GM23338 (cell line): ENCODE measurements around the gene SLC9A8. TPM values are rescaled to one million over a fixed set of nuclear protein-coding genes. Genes with fewer than 3 reads are reported as not detected.

ENCODE experiments used
- ATAC-seq: fragments of 200-7000 bp; cut with Tn5 transposase; 3 replicates; pipeline ENCODE4 v1.9.1; 2020
- DNase-seq: peaks from one replicate; pipeline ENCODE4 v3.0.0-alpha.2; 2015; ENCODE audit warnings: low spot score
- H2AFZ ChIP-seq: fragments of 200-600 bp; sonication (generic); 2 replicates; pipeline ENCODE4 v1.8.0; 2016; ENCODE audit warnings: antibody characterized with exemption, mild to moderate bottlenecking, moderate library complexity
- H3F3A ChIP-seq: fragments of 200-600 bp; sonication (generic); replicated peaks from 2 replicates; pipeline ENCODE4 v1.8.0; 2017; ENCODE audit warnings: antibody characterized with exemption, mixed run types, low read depth
- H3K27ac ChIP-seq: fragments of 200-600 bp; sonication (generic); 2 replicates; pipeline ENCODE4 v1.6.1; 2016; ENCODE audit warnings: low read depth
- H3K27me3 ChIP-seq: fragments of 200-600 bp; sonication (generic); 2 replicates; pipeline ENCODE4 v1.8.0; 2016; ENCODE audit warnings: mild to moderate bottlenecking, mixed run types, moderate library complexity; ENCODE audit not compliant: insufficient read depth
- H3K36me3 ChIP-seq: fragments of 200-600 bp; sonication (generic); 2 replicates; pipeline ENCODE4 v1.8.0; 2016; ENCODE audit warnings: mild to moderate bottlenecking; ENCODE audit not compliant: insufficient read depth
- H3K4me1 ChIP-seq: fragments of 200-600 bp; sonication (generic); 2 replicates; pipeline ENCODE4 v1.8.0; 2016; ENCODE audit warnings: mild to moderate bottlenecking, moderate library complexity; ENCODE audit not compliant: insufficient read depth
- H3K4me2 ChIP-seq: fragments of 200-600 bp; sonication (generic); 2 replicates; pipeline ENCODE4 v1.7.1; 2017; ENCODE audit warnings: mixed run types
- H3K4me3 ChIP-seq: fragments of 200-600 bp; sonication (generic); 2 replicates; pipeline ENCODE4 v1.6.1; 2016; ENCODE audit warnings: mixed run types
- H3K79me2 ChIP-seq: fragments of 200-600 bp; sonication (generic); replicated peaks from 2 replicates; pipeline ENCODE4 v1.8.0; 2017; ENCODE audit warnings: mild to moderate bottlenecking; ENCODE audit not compliant: insufficient read depth
- H3K9me2 ChIP-seq: fragments of 200-600 bp; sonication (generic); 2 replicates; pipeline ENCODE4 v1.8.0; 2017; ENCODE audit not compliant: insufficient read depth
- H4K20me1 ChIP-seq: fragments of 200-600 bp; sonication (generic); replicated peaks from 2 replicates; pipeline ENCODE4 v1.8.0; 2017; ENCODE audit warnings: mild to moderate bottlenecking; ENCODE audit not compliant: insufficient read depth
- H3K27ac Mint-ChIP-seq: 2 replicates; pipeline ENCODE4 v1.8.0; 2020; ENCODE audit warnings: inconsistent platforms, mild to moderate bottlenecking, moderate library complexity, mixed read lengths
- H3K27me3 Mint-ChIP-seq: 3 replicates; pipeline ENCODE4 v1.8.0; 2022; ENCODE audit warnings: low read depth, mild to moderate bottlenecking, moderate library complexity, mixed read lengths, inconsistent platforms; ENCODE audit not compliant: insufficient read depth, poor library complexity
- H3K36me3 Mint-ChIP-seq: 3 replicates; pipeline ENCODE4 v1.8.0; 2021; ENCODE audit warnings: low read depth, mild to moderate bottlenecking, inconsistent platforms, moderate library complexity, mixed read lengths
- H3K4me1 Mint-ChIP-seq: 3 replicates; pipeline ENCODE4 v1.8.0; 2020; ENCODE audit warnings: mild to moderate bottlenecking, inconsistent platforms, mixed read lengths
- H3K4me3 Mint-ChIP-seq: 3 replicates; pipeline ENCODE4 v1.8.0; 2021; ENCODE audit warnings: moderate library complexity, mild to moderate bottlenecking, inconsistent platforms, mixed read lengths
- H3K9me3 Mint-ChIP-seq: 3 replicates; pipeline ENCODE4 v1.8.0; 2020; ENCODE audit warnings: moderate library complexity, mild to moderate bottlenecking, inconsistent platforms, mixed read lengths
- CTCF ChIP-seq, 2 experiments: fragments of 200-600 bp in 1 of 2; sonication (generic) in 1 of 2; conservative IDR thresholded peaks; 2 replicates each; pipeline versions ENCODE4 v1.5.1 to v1.6.1; 2016 to 2017; ENCODE audit warnings: antibody characterized with exemption in 2 of 2, low read depth in 2 of 2, mild to moderate bottlenecking in 2 of 2, moderate library complexity in 1 of 2
- NANOG ChIP-seq: IDR thresholded peaks from 2 replicates; pipeline ENCODE4 v1.6.1; 2016; ENCODE audit warnings: antibody characterized with exemption, borderline replicate concordance
- ZNF462 ChIP-seq: fragments of 250-450 bp; sonication (Bioruptor Pico); IDR thresholded peaks from 2 replicates; pipeline ENCODE4 v1.5.0; 2020; ENCODE audit warnings: mild to moderate bottlenecking, moderate library complexity
- polyA plus RNA-seq: library from polyadenylated mRNA; unstranded; fragments of >200 nt; fragmentation: Nextera tagmentation; extraction: Ambion mirVana; gene quantifications from 2 replicates; pipeline ENCODE4 v1.2.1, GENCODE V29; 2016
- total RNA-seq: library from RNA; depleted of rRNA; stranded (reverse); fragments of >200 nt; shearing (Covaris generic); gene quantifications from 2 replicates; pipeline ENCODE4 v1.2.3, GENCODE V29; 2014

Gene SLC9A8
- total and polyA plus RNA-seq, 2 experiments from 2014 or later: 2.6 to 6.4 TPM

- no peak for TF ChIP-seq ZNF462
Observed at GRCh38 chr20:49854190-49854875, 41.7 kb downstream of the SLC9A8 start (continued).

- H3K27ac Mint-ChIP-seq: no peak overlapping the region
- no peaks in the 10 kb centered on the region for H3F3A ChIP-seq
- H3K9me3 Mint-ChIP-seq: no peaks in the 10 kb centered on the region
- H2AFZ ChIP-seq: no peak overlapping the region
- H3K4me2 ChIP-seq: no peak overlapping the region
- no peaks in the 10 kb centered on the region for H3K9me2 ChIP-seq
- no peaks in the 10 kb centered on the region for H4K20me1 ChIP-seq
- no peak for DNase-seq
- no peak for ATAC-seq
- no peak overlapping the region for H3K4me3 ChIP-seq
- peaks cover 8% of the 10 kb centered on the region for H3K27me3 Mint-ChIP-seq
- H3K27me3 ChIP-seq: no peaks in the 10 kb centered on the region
- no peak overlapping the region for H3K4me3 Mint-ChIP-seq
- no peaks in the 10 kb centered on the region for H3K36me3 ChIP-seq
- H3K79me2 ChIP-seq: no peaks in the 10 kb centered on the region
- peaks cover 7% of the 10 kb centered on the region for H3K36me3 Mint-ChIP-seq
- peaks cover 32% of the 10 kb centered on the region for H3K4me1 Mint-ChIP-seq
- no peaks in the 10 kb centered on the region; the same call in 1 of the 2 replicates for H3K4me1 ChIP-seq
- H3K27ac ChIP-seq: no peak overlapping the region
- TF ChIP-seq ZNF462 (no peak), NANOG (no peak), CTCF (conservative IDR thresholded peaks at IDR 0.05; ENCODE audit: low read depth in 2 of 2) (no peak)
Observed at GRCh38 chr20:49856904-49857303, 44.3 kb downstream of the SLC9A8 start.
